Panc1 (cell line): ENCODE measurements around the gene IRX6.

Source experiments
- POLR2AphosphoS5 ChIP-seq: IDR thresholded peaks from 2 replicates; pipeline ENCODE4 v1.6.1; 2012; ENCODE audit warnings: mild to moderate bottlenecking, low read depth, low read length, moderate library complexity
- TF ChIP-seq, protein P1 (sequence below): fragments of 450-650 bp; IDR thresholded peaks from 2 replicates; pipeline ENCODE4 v1.5.1; 2017; ENCODE audit warnings: mild to moderate bottlenecking

DNA sequence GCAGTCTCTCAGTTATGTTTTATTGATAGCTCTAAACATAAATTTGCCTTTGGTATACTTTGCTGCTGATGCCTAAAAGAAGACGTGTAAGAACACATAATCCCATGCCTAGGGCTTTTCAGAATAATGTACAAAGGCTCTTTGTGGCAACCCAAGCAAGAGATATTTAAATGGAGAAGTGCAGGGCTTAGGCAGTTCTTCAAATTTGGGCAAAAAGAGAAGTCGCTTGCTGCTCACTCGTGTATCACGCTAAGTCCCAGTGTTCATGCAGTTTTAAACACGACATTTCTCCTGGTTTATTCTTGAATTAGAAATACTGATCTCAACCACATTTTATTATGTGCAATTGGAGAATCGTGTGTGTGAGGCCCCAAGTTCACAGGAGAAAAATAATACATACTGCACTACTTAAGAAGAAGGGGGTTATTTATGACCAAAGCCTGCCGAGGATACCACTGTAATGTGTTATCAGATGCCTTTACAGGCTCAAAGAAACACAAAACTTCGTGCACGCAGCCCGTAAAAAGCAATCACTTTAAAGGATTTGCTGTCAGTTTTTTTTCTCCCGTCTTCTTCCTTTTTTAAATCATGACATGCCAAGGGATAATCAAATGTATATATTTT, 22.5 kb upstream of the IRX6 start:
- TF ChIP-seq, protein P1, sequence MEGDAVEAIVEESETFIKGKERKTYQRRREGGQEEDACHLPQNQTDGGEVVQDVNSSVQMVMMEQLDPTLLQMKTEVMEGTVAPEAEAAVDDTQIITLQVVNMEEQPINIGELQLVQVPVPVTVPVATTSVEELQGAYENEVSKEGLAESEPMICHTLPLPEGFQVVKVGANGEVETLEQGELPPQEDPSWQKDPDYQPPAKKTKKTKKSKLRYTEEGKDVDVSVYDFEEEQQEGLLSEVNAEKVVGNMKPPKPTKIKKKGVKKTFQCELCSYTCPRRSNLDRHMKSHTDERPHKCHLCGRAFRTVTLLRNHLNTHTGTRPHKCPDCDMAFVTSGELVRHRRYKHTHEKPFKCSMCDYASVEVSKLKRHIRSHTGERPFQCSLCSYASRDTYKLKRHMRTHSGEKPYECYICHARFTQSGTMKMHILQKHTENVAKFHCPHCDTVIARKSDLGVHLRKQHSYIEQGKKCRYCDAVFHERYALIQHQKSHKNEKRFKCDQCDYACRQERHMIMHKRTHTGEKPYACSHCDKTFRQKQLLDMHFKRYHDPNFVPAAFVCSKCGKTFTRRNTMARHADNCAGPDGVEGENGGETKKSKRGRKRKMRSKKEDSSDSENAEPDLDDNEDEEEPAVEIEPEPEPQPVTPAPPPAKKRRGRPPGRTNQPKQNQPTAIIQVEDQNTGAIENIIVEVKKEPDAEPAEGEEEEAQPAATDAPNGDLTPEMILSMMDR, result no peak
- TF ChIP-seq POLR2AphosphoS5, result no peak
